GM10248 (cell line): ENCODE data around the gene KLHL18.

Experiments used
- CTCF ChIA-PET: fragments of 300-600 bp; sonication (Branson Sonifier 250); formaldehyde crosslinking; extraction: SDS; loops from one replicate; lab custom pipeline; 2021; ENCODE audit warnings: antibody characterized with exemption; lab: Yijun Ruan, JAX
- POLR2A ChIA-PET: fragments of 350-650 bp; sonication (Branson Sonifier 250); formaldehyde crosslinking; extraction: SDS; loops from one replicate; lab custom pipeline; 2020; ENCODE audit warnings: antibody characterized with exemption; lab: Yijun Ruan, JAX
- DNase-seq: peaks from one replicate; pipeline ENCODE4 v3.0.0; 2012; ENCODE audit errors: extremely low spot score
- CTCF ChIP-seq: IDR thresholded peaks from 2 replicates; pipeline ENCODE4 v1.5.1; 2012; ENCODE audit warnings: mild to moderate bottlenecking, low read depth; ENCODE audit errors: extremely low read depth, missing control alignments, control extremely low read depth

The KLHL18 gene

GRCh38 chr3:47282424-47283192 lies at the start of gene KLHL18, which contains the start of gene KIF9:
Gene KLHL18 (plus strand): TSS chr3:47282944. CDS start chr3:47282966, 22 bp downstream.
Gene KIF9 (minus strand): TSS chr3:47282799. CDS start chr3:47277374, 5,425 bp downstream.
- CTCF ChIA-PET = interaction anchor here (0.7 to 2.9 kb wide), 9 partner anchors 9 to 93 kb away, joined by 3 to 9 read pairs (median 3); no protein-coding TSS in a partner anchor
- TF ChIP-seq CTCF = no peak
- peak; percentile 96 for DNase-seq
- POLR2A ChIA-PET = interaction anchor here (1.4 to 1.5 kb wide), 2 partner anchors 9 to 20 kb away, joined by 3 to 5 read pairs; no protein-coding TSS in a partner anchor

GRCh38 chr3:47238017-47238416 lies 44.7 kb upstream of the KLHL18 start:
- POLR2A ChIA-PET = no interaction called here
- DNase-seq = no peak
- CTCF ChIA-PET = no interaction called here
- no peak for TF ChIP-seq CTCF

GRCh38 chr3:47239929-47240328 lies 42.8 kb upstream of the KLHL18 start:
- CTCF ChIA-PET = interaction anchor here (2.1 kb wide), 1 partner anchor 10 kb away, joined by 6 read pairs; no protein-coding TSS in a partner anchor
- POLR2A ChIA-PET = no interaction called here
- no peak for TF ChIP-seq CTCF

GRCh38 chr3:47243419-47244147 lies 39.2 kb upstream of the KLHL18 start:
- peak; percentile 31 for TF ChIP-seq CTCF
- ChIA-PET POLR2A (no interaction called here), CTCF (interaction anchor here (0.7 to 1.5 kb wide), 3 partner anchors 10 to 80 kb away, joined by 3 to 6 read pairs (median 4); no protein-coding TSS in a partner anchor)
- DNase-seq = no peak

More at GRCh38 chr3:47239929-47240328, 42.8 kb upstream of the KLHL18 start:
- DNase-seq = no peak

- ChIA-PET POLR2A (no interaction called here), CTCF (interaction anchor here (1.1 to 1.8 kb wide), 5 partner anchors 10 to 335 kb away, joined by 3 to 6 read pairs (median 4); no protein-coding TSS in a partner anchor)
- no peak for TF ChIP-seq CTCF
- no peak for DNase-seq
Observed at GRCh38 chr3:47244531-47245100, 38.1 kb upstream of the KLHL18 start.

GRCh38 chr3:47245271-47245670 lies 37.5 kb upstream of the KLHL18 start:
- TF ChIP-seq CTCF = no peak
- ChIA-PET CTCF (interaction anchor here (1.1 to 1.8 kb wide), 4 partner anchors 9 to 336 kb away, joined by 3 to 6 read pairs (median 4); no protein-coding TSS in a partner anchor), POLR2A (no interaction called here)
- no peak for DNase-seq
